Fibroblast of upper back skin (primary cell): Measurements from ENCODE around the gene MOG.

Experiments used
- DNase-seq: peaks from one replicate; pipeline ENCODE4 v3.0.0-alpha.2; 2013

Gene MOG

GRCh38 chr6:29678114-29678513 is 21.2 kb downstream of the MOG start:
- DNase-seq = no peak

- DNase-seq = no peak
Observed at GRCh38 chr6:29679962-29680361, 23.1 kb downstream of the MOG start.

GRCh38 chr6:29680416-29680815 is 23.5 kb downstream of the MOG start:
- DNase-seq = no peak

GRCh38 chr6:29680904-29681303 is 24.0 kb downstream of the MOG start, which contains the start of gene ZFP57:
Gene ZFP57, minus strand, starts transcription at chr6:29681152. Its CDS starts 4,149 bp downstream, at chr6:29677003.
- no peak for DNase-seq

- no peak for DNase-seq
Observed at GRCh38 chr6:29681811-29682210, 24.9 kb downstream of the MOG start.

GRCh38 chr6:29685718-29686326 is 28.9 kb downstream of the MOG start:
- no peak for DNase-seq

- no peak for DNase-seq
Observed at GRCh38 chr6:29694637-29695036, 37.7 kb downstream of the MOG start.

GRCh38 chr6:29696147-29697125 is 39.5 kb downstream of the MOG start:
- DNase-seq = no peak

GRCh38 chr6:29702519-29703103 is 45.7 kb downstream of the MOG start:
- no peak for DNase-seq

- peak; percentile 39 for DNase-seq
Observed at GRCh38 chr6:29705389-29706231, 48.7 kb downstream of the MOG start.

GRCh38 chr6:29708432-29709179 is 51.7 kb downstream of the MOG start:
- DNase-seq = no peak

- DNase-seq = no peak
Observed at GRCh38 chr6:29709188-29709587, 52.3 kb downstream of the MOG start.

GRCh38 chr6:29710281-29710941 is 53.5 kb downstream of the MOG start:
- no peak for DNase-seq

GRCh38 chr6:29720863-29721262 is 64.0 kb downstream of the MOG start:
- DNase-seq = no peak
